Keratinocyte (primary cell): Measurements from ENCODE around the gene AKIRIN1. TPM values are rescaled to one million over a fixed set of nuclear protein-coding genes. Genes with fewer than 3 reads are reported as not detected.
A peak's percentile ranks its signal among the peaks of the same experiment; 100 is the strongest.

Experiments
- DNase-seq: peaks from one replicate; pipeline ENCODE4 v3.0.0-alpha.2; 2011; ENCODE audit warnings: low read depth, missing footprints, low spot score
- FAIRE-seq: peaks from 2 replicates; lab custom pipeline; 2011; peaks lifted over from hg19 to GRCh38; lab: Jason Lieb, UNC
- H2AFZ ChIP-seq: 2 replicates; pipeline ENCODE4 v1.6.0; 2012; ENCODE audit warnings: low read length, control low read depth, inconsistent platforms; ENCODE audit not compliant: control insufficient read depth
- H3K27ac ChIP-seq: 2 replicates; pipeline ENCODE4 v1.5.1; 2011; ENCODE audit warnings: low read length; ENCODE audit not compliant: control insufficient read depth, insufficient read depth
- H3K27me3 ChIP-seq: 3 replicates; pipeline ENCODE4 v1.6.0; 2011; ENCODE audit warnings: low read length; ENCODE audit not compliant: control insufficient read depth, insufficient read depth; ENCODE audit errors: extremely low read depth
- H3K36me3 ChIP-seq, 2 experiments: 2 replicates in 1 of 2; 3 replicates in 1 of 2; pipeline ENCODE4 v1.5.1; 2011; ENCODE audit warnings: low read length in 2 of 2, mild to moderate bottlenecking in 1 of 2; ENCODE audit not compliant: control insufficient read depth in 2 of 2, insufficient read depth in 2 of 2; ENCODE audit errors: extremely low read depth in 1 of 2
- H3K4me1 ChIP-seq: 3 replicates; pipeline ENCODE4 v1.5.1; 2011; ENCODE audit warnings: low read length; ENCODE audit not compliant: control insufficient read depth, insufficient read depth; ENCODE audit errors: extremely low read depth
- H3K4me2 ChIP-seq: 3 replicates; pipeline ENCODE4 v1.6.0; 2011; ENCODE audit warnings: low read depth, low read length; ENCODE audit not compliant: control insufficient read depth, insufficient read depth; ENCODE audit errors: extremely low read depth
- H3K4me3 ChIP-seq, 3 experiments: fragments of 200-600 bp in 1 of 3; sonication (generic) in 1 of 3; 2 replicates in 2 of 3; 3 replicates in 1 of 3; pipeline ENCODE4 v1.5.1; 2011 to 2016; ENCODE audit warnings: low read length in 3 of 3, mild to moderate bottlenecking in 3 of 3, control low read depth in 2 of 3, inconsistent platforms in 1 of 3, low read depth in 1 of 3, mixed read lengths in 1 of 3, mixed run types in 1 of 3, moderate library complexity in 1 of 3; ENCODE audit not compliant: control insufficient read depth in 2 of 3, insufficient read depth in 2 of 3; ENCODE audit errors: extremely low read depth in 1 of 3
- H3K79me2 ChIP-seq: 2 replicates; pipeline ENCODE4 v1.6.0; 2012; ENCODE audit warnings: low read length; ENCODE audit not compliant: control insufficient read depth, insufficient read depth
- H3K9ac ChIP-seq: 3 replicates; pipeline ENCODE4 v1.6.0; 2011; ENCODE audit warnings: low read length; ENCODE audit not compliant: control insufficient read depth, insufficient read depth; ENCODE audit errors: extremely low read depth
- H3K9me1 ChIP-seq: 3 replicates; pipeline ENCODE4 v1.6.0; 2011; ENCODE audit warnings: low read length; ENCODE audit not compliant: control insufficient read depth, insufficient read depth; ENCODE audit errors: extremely low read depth
- H3K9me3 ChIP-seq: 2 replicates; pipeline ENCODE4 v1.5.1; 2012; ENCODE audit warnings: low read depth, low read length; ENCODE audit not compliant: control insufficient read depth
- H4K20me1 ChIP-seq: 3 replicates; pipeline ENCODE4 v1.6.0; 2011; ENCODE audit warnings: low read length; ENCODE audit not compliant: control insufficient read depth, insufficient read depth; ENCODE audit errors: extremely low read depth
- EZH2 ChIP-seq: IDR thresholded peaks from one replicate; pipeline ENCODE4 v1.6.1; 2012; ENCODE audit warnings: inconsistent platforms, mild to moderate bottlenecking, low read length, moderate library complexity
- dilution Hi-C: fragments of 300-500 bp; cut with MboI; formaldehyde crosslinking; loops from one replicate; pipeline ENCODE4 v1.7.0; 2020; ENCODE audit warnings: low sequenced_read_pairs; ENCODE audit not compliant: extremely low pct_ligation_motif_present
- polyA plus RNA-seq, 5 experiments: library from polyadenylated mRNA; depleted of rRNA in 3 of 5; stranded (reverse) in 3 of 5; stranded (forward) in 1 of 5; unstranded in 1 of 5; fragments of >200 nt; gene quantifications; 1 replicate in 1 of 5; 2 replicates in 3 of 5; 3 replicates in 1 of 5; pipeline versions ENCODE4 v1.2.1 to v1.2.3, GENCODE V29; 2011 to 2012; ENCODE audit warnings: missing spikeins in 2 of 5, low read depth in 1 of 5, low replicate concordance in 1 of 5
- TF ChIP-seq, protein P1 (sequence below), 3 experiments: IDR thresholded peaks in 1 of 3; conservative IDR thresholded peaks in 1 of 3; optimal IDR thresholded peaks in 1 of 3; 2 replicates in 2 of 3; 3 replicates in 1 of 3; pipeline versions ENCODE3 to v1.5.1; 2011; ENCODE audit warnings: low read length in 3 of 3, mild to moderate bottlenecking in 3 of 3, moderate library complexity in 2 of 3, control low read depth in 1 of 3, inconsistent platforms in 1 of 3; ENCODE audit not compliant: insufficient read depth in 2 of 3; ENCODE audit errors: extremely low read depth in 1 of 3

AKIRIN1 gene
- polyA plus RNA-seq, 1 donor (not counting 4 experiments of a cell fraction or from before 2014, with no cell fraction given), result 111 TPM

DNA sequence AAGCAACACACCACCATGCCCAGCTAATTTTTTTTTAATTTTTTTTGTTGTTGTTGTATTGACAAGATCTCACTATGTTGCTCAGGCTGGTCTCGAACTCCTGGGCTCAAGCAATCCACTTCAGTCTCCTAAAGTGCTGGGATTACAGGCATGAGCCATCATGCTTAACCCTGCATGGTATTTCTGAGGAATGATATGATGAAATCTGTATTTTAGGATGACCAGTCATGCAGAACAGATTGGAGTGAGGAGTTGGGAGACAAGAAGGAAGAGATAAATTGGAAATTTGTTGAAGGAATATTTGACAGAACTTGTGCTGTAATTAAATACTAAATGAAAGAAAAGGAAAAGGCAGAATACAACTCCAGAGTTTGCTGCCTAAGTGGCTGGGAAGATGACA is 30.4 kb downstream of the AKIRIN1 start:
- DNase-seq, result no peak

DNA sequence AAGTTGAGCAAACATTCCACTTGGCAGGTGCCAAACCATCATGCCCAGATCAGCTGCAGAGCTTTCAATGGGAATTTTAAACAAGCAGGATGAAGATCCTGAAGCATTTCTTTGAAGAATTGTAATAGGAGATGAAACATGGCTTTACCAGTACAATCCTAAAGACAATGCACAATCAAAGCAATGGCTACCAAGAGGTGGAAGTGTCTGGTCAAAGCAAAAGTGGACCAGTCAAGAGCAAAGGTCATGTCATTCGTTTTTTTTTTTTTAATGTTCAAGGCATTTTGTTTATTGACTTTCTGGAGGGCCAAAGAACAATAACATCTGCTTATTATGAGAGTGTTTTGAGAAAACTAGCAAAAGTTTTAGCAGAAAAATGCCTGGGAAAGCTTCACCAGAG is 32.1 kb downstream of the AKIRIN1 start:
- no peaks in the 10 kb centered on the region for H3K36me3 ChIP-seq
- no peaks in the 10 kb centered on the region for H3K9me3 ChIP-seq
- H3K9me1 ChIP-seq, result no peaks in the 10 kb centered on the region
- H3K27ac ChIP-seq, result no peak overlapping the region
- no peaks in the 10 kb centered on the region for H4K20me1 ChIP-seq
- FAIRE-seq (no peak), DNase-seq (no peak)
- dilution Hi-C loops, result no loop called here
- no peaks in the 10 kb centered on the region for H3K27me3 ChIP-seq
- H3K4me1 ChIP-seq, result peaks cover 14% of the 10 kb centered on the region
- peaks cover 17% of the 10 kb centered on the region for H3K79me2 ChIP-seq
- no peak for TF ChIP-seq EZH2
- TF ChIP-seq, protein P1, sequence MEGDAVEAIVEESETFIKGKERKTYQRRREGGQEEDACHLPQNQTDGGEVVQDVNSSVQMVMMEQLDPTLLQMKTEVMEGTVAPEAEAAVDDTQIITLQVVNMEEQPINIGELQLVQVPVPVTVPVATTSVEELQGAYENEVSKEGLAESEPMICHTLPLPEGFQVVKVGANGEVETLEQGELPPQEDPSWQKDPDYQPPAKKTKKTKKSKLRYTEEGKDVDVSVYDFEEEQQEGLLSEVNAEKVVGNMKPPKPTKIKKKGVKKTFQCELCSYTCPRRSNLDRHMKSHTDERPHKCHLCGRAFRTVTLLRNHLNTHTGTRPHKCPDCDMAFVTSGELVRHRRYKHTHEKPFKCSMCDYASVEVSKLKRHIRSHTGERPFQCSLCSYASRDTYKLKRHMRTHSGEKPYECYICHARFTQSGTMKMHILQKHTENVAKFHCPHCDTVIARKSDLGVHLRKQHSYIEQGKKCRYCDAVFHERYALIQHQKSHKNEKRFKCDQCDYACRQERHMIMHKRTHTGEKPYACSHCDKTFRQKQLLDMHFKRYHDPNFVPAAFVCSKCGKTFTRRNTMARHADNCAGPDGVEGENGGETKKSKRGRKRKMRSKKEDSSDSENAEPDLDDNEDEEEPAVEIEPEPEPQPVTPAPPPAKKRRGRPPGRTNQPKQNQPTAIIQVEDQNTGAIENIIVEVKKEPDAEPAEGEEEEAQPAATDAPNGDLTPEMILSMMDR (optimal IDR thresholded peaks at IDR 0.05 in 1 of 3, IDR thresholded peaks at IDR 0.05 in 1 of 3, conservative IDR thresholded peaks at IDR 0.05 in 1 of 3; ENCODE audit: extremely low read depth in 1 of 3, insufficient read depth in 2 of 3, low read length in 3 of 3), result no peak
- H2AFZ ChIP-seq, result no peak overlapping the region
- no peak overlapping the region for H3K4me2 ChIP-seq
- no peak overlapping the region for H3K4me3 ChIP-seq
- no peak overlapping the region for H3K9ac ChIP-seq

More for the DNA sequence above, 30.4 kb downstream of the AKIRIN1 start:
- FAIRE-seq, result no peak
- Histone ChIP-seq H3K9ac (no peak overlapping the region), H3K36me3 (no peaks in the 10 kb centered on the region), H3K4me3 (no peak overlapping the region), H3K27me3 (no peaks in the 10 kb centered on the region), H3K79me2 (peaks cover 2% of the 10 kb centered on the region), H2AFZ (peak overlapping the region; percentile 19), H3K4me2 (no peak overlapping the region), H3K9me3 (no peaks in the 10 kb centered on the region), H3K9me1 (no peaks in the 10 kb centered on the region), H3K4me1 (peaks cover 10% of the 10 kb centered on the region), H4K20me1 (no peaks in the 10 kb centered on the region), H3K27ac (no peak overlapping the region)
- dilution Hi-C loops, result no loop called here
- TF ChIP-seq, protein P1 (optimal IDR thresholded peaks at IDR 0.05 in 1 of 3, IDR thresholded peaks at IDR 0.05 in 1 of 3, conservative IDR thresholded peaks at IDR 0.05 in 1 of 3; ENCODE audit: extremely low read depth in 1 of 3, insufficient read depth in 2 of 3, low read length in 3 of 3), result no peak
- no peak for TF ChIP-seq EZH2
